Heart right ventricle (tissue), 16 donors: ENCODE measurements around the gene SYTL3. TPM values are rescaled to one million over a fixed set of nuclear protein-coding genes. Genes with fewer than 3 reads are reported as not detected.

Experiments
- ATAC-seq, 8 donors: fragments of 200-7000 bp; cut with Tn5 transposase; one replicate each; pipeline ENCODE4 v1.9.1; 2020; ENCODE audit warnings: mild to moderate bottlenecking in 8 of 8, moderate library complexity in 8 of 8, moderate number of reproducible peaks in 1 of 8
- DNase-seq, 2 donors: peaks; one replicate each; pipeline ENCODE4 v3.0.0-alpha.2; 2020
- H3K27ac ChIP-seq, 10 donors: fragments of 200-600 bp; sonication (generic) in 2 of 10; one replicate each; pipeline versions ENCODE4 v1.5.0 to v1.8.0; 2020 to 2022; ENCODE audit warnings: mild to moderate bottlenecking in 3 of 10
- H3K27me3 ChIP-seq, 7 donors: fragments of 200-600 bp; one replicate each; pipeline ENCODE4 v1.8.0; 2021 to 2022; ENCODE audit warnings: mild to moderate bottlenecking in 2 of 7
- H3K36me3 ChIP-seq, 9 donors: fragments of 200-600 bp; sonication (generic) in 1 of 9; one replicate each; pipeline versions ENCODE4 v1.5.0 to v1.8.0; 2020 to 2022; ENCODE audit warnings: mild to moderate bottlenecking in 2 of 9
- H3K4me1 ChIP-seq, 9 donors: fragments of 200-600 bp; sonication (generic) in 1 of 9; one replicate each; pipeline versions ENCODE4 v1.5.0 to v1.8.0; 2020 to 2022; ENCODE audit warnings: mild to moderate bottlenecking in 4 of 9
- H3K4me3 ChIP-seq, 10 donors: fragments of 200-600 bp; sonication (generic) in 2 of 10; one replicate each; pipeline versions ENCODE4 v1.5.0 to v1.8.0; 2020 to 2022; ENCODE audit warnings: mild to moderate bottlenecking in 7 of 10, moderate library complexity in 2 of 10
- H3K9me3 ChIP-seq, 11 donors: fragments of 200-600 bp in 10 of 11; sonication (generic) in 2 of 11; one replicate each; pipeline versions ENCODE4 v1.5.0 to v1.8.0; 2013 to 2022; ENCODE audit warnings: mild to moderate bottlenecking in 2 of 11, control low read depth in 1 of 11, moderate library complexity in 1 of 11
- CTCF ChIP-seq, 9 donors: fragments of 200-600 bp; sonication (generic) in 2 of 9; IDR thresholded peaks; one replicate each; pipeline versions ENCODE4 v1.5.0 to v1.8.0; 2021 to 2022; ENCODE audit warnings: antibody characterized with exemption in 9 of 9, mild to moderate bottlenecking in 5 of 9, moderate library complexity in 1 of 9
- WGBS, 2 donors: extraction: QIAGEN DNeasy Blood & Tissue Kit; methylation state at CpG; one replicate each; pipeline ENCODE4 v1.1.7; 2013; ENCODE audit warnings: inconsistent platforms in 1 of 2; 5-methylcytosine and 5-hydroxymethylcytosine counted together
- intact Hi-C, 10 donors: fragments of 100-400 bp; cut with DNase I; formaldehyde crosslinking; loops; one replicate each; pipeline versions ENCODE4 v1.11.1 to v1.14.2; 2022
- polyA plus RNA-seq, 2 donors: library from polyadenylated mRNA; stranded (reverse); fragments of 200-250 nt; gene quantifications; one replicate each; pipeline ENCODE4 v1.2.3, GENCODE V29; 2013
- total RNA-seq, 10 donors: library from RNA; stranded (reverse); fragmentation: NEBNext Ultra II Directional in 3 of 10; extraction: Animal tissue kit (Norgen Biotek cat#: 25700) in 3 of 10; gene quantifications; one replicate each; pipeline versions ENCODE4 v1.2.1 to v1.2.4, GENCODE V29; 2021 to 2023
- donor health status: Arrhythmogenic right ventricular cardiomyopathy.
- donor health status: ischemic (EF 13 %, LVEDD 7.1; RV severe dilation, severe dysfunction).
- donor health status: healthy with polysubstance abuse.
- donor health status: DM: no; HTN: yes; CAD: no.
- donor health status: DM: no; HTN: no; CAD: no.
- donor health status: ischemic (EF 25% LVEDD 6.9; RV normal size, moderate dysfunction).
- donor health status: ischemic (EF 25% LVEDD 5.7; RV mildly dilated, moderate dysfunction).
- donor health status: healthy.
- donor health status: DM: yes; HTN: yes; CAD: no.
- donor health status: Ischemic cardiomyopathy.
- donor health status: ischemic (EF 35%, LVEDD 5.7; RV mildly dilated, moderate dysfunction).
- donor health status: nonischemic (EF 11% LVEDD 7.7; RV severe dilation, severe dysfunction).
- donor health status: DM: yes; HTN: yes; CAD: no.
- donor health status: PGD.
- donor health status: ischemic (EF 29% LVEDD 5.4; RV normal size, mild dysfunction).
- donor health status: nonischemic (EF 23%, LVEDD 6.1; RV moderate dilation, normal function).

Gene SYTL3
- total and polyA plus RNA-seq, 12 donors = 3.6 to 11.9 (median 8.1) TPM

DNA sequence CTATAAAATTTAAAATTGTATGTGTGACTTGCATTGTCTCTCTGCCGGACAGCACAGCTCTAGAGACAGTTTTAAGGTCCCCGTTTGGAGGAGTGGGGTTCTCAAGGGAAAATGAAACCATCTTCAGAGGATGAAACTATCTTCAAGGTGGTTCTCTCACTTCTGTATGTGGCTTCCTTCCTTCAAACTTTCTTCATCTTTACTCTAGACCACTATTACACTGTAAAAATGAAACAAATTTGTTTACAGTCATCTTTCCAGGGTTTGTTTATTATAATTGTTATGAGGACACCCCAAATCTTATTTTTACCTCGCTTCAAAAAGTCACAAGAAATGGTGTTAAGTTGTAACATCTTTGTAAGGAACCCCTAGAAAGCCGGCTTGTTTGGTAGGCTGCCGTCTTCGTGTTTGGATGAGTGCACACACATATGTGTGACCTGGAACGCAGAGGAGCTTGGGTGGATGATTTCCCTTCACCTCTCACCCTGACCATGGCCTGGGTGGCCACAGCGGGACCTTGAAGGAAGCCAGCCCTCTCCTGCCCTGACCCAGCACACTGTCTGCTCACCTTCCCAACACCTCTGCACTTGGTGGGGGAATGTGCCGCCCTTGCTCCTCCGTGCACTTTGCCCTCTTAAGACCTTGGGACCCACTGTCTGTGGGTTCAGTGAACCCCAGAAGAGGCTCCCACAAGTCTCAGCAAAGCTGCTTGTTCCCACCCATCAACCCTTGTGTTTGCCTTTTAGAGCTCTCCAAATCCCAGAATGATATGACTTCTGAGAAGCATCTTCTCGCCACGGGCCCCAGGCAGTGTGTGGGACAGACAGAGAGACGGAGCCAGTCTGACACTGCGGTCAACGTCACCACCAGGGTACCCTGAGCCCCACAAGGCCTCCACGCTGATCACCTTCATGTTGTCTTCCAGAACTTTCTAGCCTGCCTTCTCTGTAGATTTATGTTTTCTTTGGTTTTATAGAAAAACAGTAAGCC lies 67.8 kb downstream of the SYTL3 start:
- peak overlapping the region in 1 of 10 donors; percentile 78 for H3K27ac ChIP-seq
- ATAC-seq = no peak
- no peak for TF ChIP-seq CTCF (IDR thresholded peaks at IDR 0.05)
- peaks cover 0 to 22% (median 0%) of the 10 kb centered on the region in 9 donors for H3K36me3 ChIP-seq
- 86 to 89% methylated on average over 16 of the region's 16 CpGs for WGBS, 2 donors
- DNase-seq = no peak
- H3K27me3 ChIP-seq = no peaks in the 10 kb centered on the region
- H3K4me3 ChIP-seq = no peak overlapping the region
- intact Hi-C loops = loop anchor here in 2 of 10 donors (5.0 kb wide), 1 partner anchor 255 kb away; no protein-coding TSS in a partner anchor
- H3K4me1 ChIP-seq = peaks cover 0 to 67% (median 0%) of the 10 kb centered on the region in 9 donors
- no peaks in the 10 kb centered on the region for H3K9me3 ChIP-seq

DNA sequence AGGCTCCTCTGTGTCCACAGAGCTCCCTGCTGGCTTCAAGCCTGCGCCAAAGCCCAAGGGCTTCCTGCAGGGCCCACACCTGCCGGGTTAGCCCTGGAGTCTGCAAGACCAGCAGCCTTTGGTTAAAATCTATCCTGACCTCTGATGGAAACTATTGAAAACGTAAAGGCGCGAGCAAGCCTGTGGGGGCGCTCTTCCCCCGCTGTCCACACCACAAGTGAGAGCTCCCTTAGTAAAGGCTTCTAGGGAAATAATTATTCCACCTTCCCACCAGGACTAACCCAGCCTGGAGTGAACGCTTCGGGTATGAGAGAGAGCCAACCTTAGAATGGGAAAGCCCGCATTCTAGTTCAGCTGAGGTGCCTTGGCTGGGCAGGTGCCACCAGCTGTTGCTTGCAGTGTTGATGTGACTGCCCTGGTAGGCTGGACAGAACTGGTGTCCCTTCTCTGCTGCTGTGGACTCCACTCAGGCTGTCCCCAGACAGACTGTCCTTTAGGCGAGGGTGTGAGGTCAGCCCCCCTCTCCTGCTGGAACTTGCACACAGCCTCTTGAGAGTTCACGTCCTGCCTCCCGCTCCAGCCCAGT lies 68.7 kb downstream of the SYTL3 start:
- Histone ChIP-seq H3K4me3 (no peak overlapping the region), H3K27ac (peak overlapping the region in 1 of 10 donors; percentile 75), H3K27me3 (no peaks in the 10 kb centered on the region), H3K9me3 (no peaks in the 10 kb centered on the region), H3K4me1 (peaks cover 0 to 67% (median 0%) of the 10 kb centered on the region in 9 donors), H3K36me3 (peaks cover 0 to 16% (median 0%) of the 10 kb centered on the region in 9 donors)
- intact Hi-C loops = loop anchor here in 2 of 10 donors (5.0 kb wide), 1 partner anchor 254 kb away; no protein-coding TSS in a partner anchor
- WGBS, 2 donors = 47 to 48% methylated on average over 13 of the region's 13 CpGs
- peak; percentile 35 to 63 (median 54) for TF ChIP-seq CTCF (IDR thresholded peaks at IDR 0.05)
- DNase-seq = no peak
- peak; percentile 35 to 57 (median 42) for ATAC-seq

GRCh38 chr6:158722176-158722729 lies 72.4 kb downstream of the SYTL3 start:
- 81 to 93% methylated on average over 5 of the region's 5 CpGs for WGBS, 2 donors
- H3K27me3 ChIP-seq = no peaks in the 10 kb centered on the region
- H3K36me3 ChIP-seq = peaks cover 0 to 18% (median 0%) of the 10 kb centered on the region in 9 donors
- no peak for DNase-seq
- intact Hi-C loops = no loop called here
- no peak for TF ChIP-seq CTCF (IDR thresholded peaks at IDR 0.05)
- no peak for ATAC-seq
- no peak overlapping the region for H3K4me3 ChIP-seq
- H3K4me1 ChIP-seq = peaks cover 0 to 44% (median 0%) of the 10 kb centered on the region in 9 donors
- no peaks in the 10 kb centered on the region for H3K9me3 ChIP-seq
- H3K27ac ChIP-seq = no peak overlapping the region

- WGBS, 2 donors = 86 to 91% methylated on average over 8 of the region's 8 CpGs
- Histone ChIP-seq H3K36me3 (peaks cover 0 to 30% (median 0%) of the 10 kb centered on the region in 9 donors), H3K9me3 (peaks cover 0 to 12% (median 0%) of the 10 kb centered on the region in 11 donors), H3K4me3 (no peak overlapping the region), H3K27me3 (no peaks in the 10 kb centered on the region), H3K27ac (no peak overlapping the region), H3K4me1 (peaks cover 0 to 11% (median 0%) of the 10 kb centered on the region in 9 donors)
- intact Hi-C loops = no loop called here
- DNase-seq (no peak), ATAC-seq (no peak)
- no peak for TF ChIP-seq CTCF (IDR thresholded peaks at IDR 0.05)
Measured at GRCh38 chr6:158725704-158726103, 75.8 kb downstream of the SYTL3 start.
